Stimulated activated CD8-positive, alpha-beta memory T cell treated with anti-CD3 and anti-CD28 coated beads, Interleukin-12 subunit alpha, Interleukin-12 subunit beta, amount 100 ng/mL, for 4 hours (primary cell): ENCODE results near the gene GPBAR1.
"Not testable (repeated sequence)": the region's sequence is repeated elsewhere in the genome, so short reads cannot be mapped to it uniquely, and the experiment has no call there.

Experiments used
- DNase-seq: peaks from one replicate; pipeline ENCODE4 v3.0.0-alpha.2; 2020; ENCODE audit warnings: low read depth

The GPBAR1 gene

GRCh38 chr2:218310853-218311540 lies 50.2 kb downstream of the GPBAR1 start:
- no peak for DNase-seq

- not testable (repeated sequence) for DNase-seq
Measured at GRCh38 chr2:218311541-218312266, 50.9 kb downstream of the GPBAR1 start.

- DNase-seq = no peak
Measured at GRCh38 chr2:218312267-218312756, 51.5 kb downstream of the GPBAR1 start.

- no peak for DNase-seq
Measured at GRCh38 chr2:218313356-218313755, 52.5 kb downstream of the GPBAR1 start.
